GM18498 (cell line): Measurements from ENCODE around the gene TNFRSF19.

Experiments
- ATAC-seq: cut with Tn5 transposase; IDR thresholded peaks from one replicate; pipeline ENCODE4 v1.9.1; 2021; ENCODE audit warnings: mild to moderate bottlenecking, moderate library complexity; ENCODE audit not compliant: unreplicated experiment

The TNFRSF19 gene

GRCh38 chr13:23680845-23681669 lies 110.8 kb downstream of the TNFRSF19 start:
- no peak for ATAC-seq

GRCh38 chr13:23683084-23683483 lies 112.9 kb downstream of the TNFRSF19 start:
- no peak for ATAC-seq

GRCh38 chr13:23684647-23685046 lies 114.4 kb downstream of the TNFRSF19 start:
- no peak for ATAC-seq

- ATAC-seq, result no peak
Observed at GRCh38 chr13:23685416-23685815, 115.2 kb downstream of the TNFRSF19 start.

- ATAC-seq, result no peak
Observed at GRCh38 chr13:23686948-23687347, 116.7 kb downstream of the TNFRSF19 start.

- ATAC-seq, result no peak
Observed at GRCh38 chr13:23687614-23688013, 117.4 kb downstream of the TNFRSF19 start.

GRCh38 chr13:23688336-23688735 lies 118.1 kb downstream of the TNFRSF19 start:
- no peak for ATAC-seq

DNA sequence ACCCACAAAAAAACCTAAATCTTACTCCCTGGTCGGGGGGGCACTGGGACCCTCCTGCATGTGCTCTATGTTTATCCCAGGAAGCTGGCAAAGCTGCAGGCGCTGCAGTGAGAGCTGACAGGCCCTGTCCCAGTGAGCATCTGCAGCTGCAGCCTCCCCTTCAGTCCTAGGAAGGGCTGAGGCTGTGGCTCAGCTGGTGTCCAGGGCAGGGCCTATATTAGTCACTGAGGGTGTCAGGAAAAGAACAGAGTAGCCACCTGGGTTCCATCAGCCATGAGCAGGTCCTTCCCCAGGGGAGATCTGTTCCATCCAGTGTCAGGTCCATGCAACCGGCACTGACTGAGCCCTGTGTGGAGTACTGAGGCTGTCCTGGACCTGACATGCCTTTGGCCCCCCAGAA lies 120.5 kb downstream of the TNFRSF19 start:
- no peak for ATAC-seq

GRCh38 chr13:23692816-23693215 lies 122.6 kb downstream of the TNFRSF19 start:
- ATAC-seq, result no peak

GRCh38 chr13:23695196-23695595 lies 125.0 kb downstream of the TNFRSF19 start:
- no peak for ATAC-seq

- ATAC-seq, result peak; percentile 91
Observed at GRCh38 chr13:23695711-23696464, 125.7 kb downstream of the TNFRSF19 start.

DNA sequence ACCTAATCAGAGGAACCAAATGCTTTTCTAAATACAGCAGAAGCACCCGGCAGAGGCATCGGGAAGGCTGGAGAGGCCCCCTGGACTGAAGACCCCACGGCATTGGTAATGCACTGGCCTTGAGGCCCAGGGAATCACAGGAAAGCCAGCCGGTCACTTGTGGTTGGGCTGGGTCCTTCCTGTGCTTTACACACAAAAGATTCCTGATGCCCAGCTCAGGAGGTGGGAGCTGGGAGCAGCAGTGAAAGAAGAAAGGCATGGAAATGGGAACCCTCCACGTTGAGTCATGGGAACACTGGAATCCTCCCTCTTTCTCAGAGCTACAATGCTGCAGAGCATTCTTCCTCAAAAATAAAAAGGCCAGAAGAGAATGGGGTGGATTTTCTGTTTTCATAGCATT lies 126.4 kb downstream of the TNFRSF19 start:
- no peak for ATAC-seq

DNA sequence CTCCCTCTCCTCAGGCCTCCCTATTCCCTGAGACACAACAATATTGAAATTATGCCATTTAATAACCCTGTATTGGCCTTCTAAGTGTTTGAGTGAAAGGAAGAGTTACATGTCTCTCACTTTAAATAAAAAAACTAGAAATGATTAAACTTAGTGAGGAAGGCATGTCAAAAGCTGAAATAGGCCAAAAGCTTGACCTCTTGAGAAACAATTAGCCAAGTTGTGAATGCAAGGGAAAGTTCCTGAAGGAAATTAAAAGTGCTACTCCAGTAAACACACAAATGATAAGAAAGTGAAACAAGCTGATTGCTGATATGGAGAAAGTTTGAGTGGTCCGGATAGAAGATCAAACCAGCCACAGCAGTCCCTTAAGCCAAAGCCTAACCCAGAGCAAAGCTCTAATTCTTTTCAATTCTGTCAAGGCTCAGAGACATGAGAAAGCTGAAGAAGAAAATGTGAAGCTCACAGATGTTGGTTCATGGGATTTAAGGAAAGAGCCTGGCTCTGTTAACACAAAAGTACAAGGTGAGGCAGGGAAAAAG lies 127.6 kb downstream of the TNFRSF19 start:
- ATAC-seq, result no peak

- ATAC-seq, result no peak
Observed at GRCh38 chr13:23699271-23699670, 129.1 kb downstream of the TNFRSF19 start.

DNA sequence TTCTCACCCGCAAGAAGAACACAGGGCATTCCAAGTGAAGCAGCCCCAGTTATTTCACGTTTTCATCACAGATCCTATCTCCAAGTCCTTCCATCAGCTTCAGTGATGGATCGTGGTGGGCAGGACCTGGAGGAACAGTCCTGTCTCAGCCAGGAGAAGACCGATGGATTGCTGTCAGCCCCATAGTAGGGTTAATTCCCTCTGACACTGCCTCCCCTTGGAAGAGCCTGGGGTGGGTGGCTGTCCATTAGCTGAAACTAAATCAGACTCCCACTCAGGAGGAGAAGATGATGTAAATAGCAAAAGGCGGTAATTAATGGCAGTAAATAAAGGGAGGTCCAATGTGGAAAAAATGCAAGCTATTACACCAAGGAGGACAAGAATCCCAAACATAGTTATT lies 131.0 kb downstream of the TNFRSF19 start:
- no peak for ATAC-seq

GRCh38 chr13:23701636-23702035 lies 131.4 kb downstream of the TNFRSF19 start:
- no peak for ATAC-seq

DNA sequence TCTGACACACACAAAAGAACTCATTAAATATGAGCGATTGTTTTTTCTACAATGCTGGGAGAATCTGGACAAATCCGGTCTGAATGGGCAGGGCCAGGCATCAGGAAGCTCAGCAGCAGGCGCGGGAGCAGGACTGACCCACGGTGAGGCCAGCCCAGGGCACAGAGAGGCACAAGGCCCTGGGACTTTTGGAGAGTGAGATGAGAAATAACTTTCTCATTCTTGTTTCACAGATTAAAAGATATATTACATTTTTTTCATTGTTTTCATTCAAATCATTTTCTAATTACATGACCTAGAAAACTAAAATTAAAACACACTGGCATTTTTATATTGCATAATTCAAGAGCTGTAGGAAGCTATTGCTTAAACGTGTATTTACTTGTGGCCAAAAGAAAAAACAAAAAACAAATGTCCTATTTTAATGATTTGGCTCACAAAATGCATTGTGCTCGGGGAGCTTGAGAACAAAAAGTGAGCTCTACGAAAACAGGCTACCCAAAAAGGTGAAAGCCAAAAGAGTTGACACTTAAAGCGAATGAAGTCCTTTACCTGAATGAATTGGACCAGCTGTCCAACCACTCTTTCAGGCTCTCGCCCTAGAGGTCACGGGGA lies 133.1 kb downstream of the TNFRSF19 start:
- ATAC-seq, result no peak

GRCh38 chr13:23705583-23705982 lies 135.4 kb downstream of the TNFRSF19 start:
- no peak for ATAC-seq

DNA sequence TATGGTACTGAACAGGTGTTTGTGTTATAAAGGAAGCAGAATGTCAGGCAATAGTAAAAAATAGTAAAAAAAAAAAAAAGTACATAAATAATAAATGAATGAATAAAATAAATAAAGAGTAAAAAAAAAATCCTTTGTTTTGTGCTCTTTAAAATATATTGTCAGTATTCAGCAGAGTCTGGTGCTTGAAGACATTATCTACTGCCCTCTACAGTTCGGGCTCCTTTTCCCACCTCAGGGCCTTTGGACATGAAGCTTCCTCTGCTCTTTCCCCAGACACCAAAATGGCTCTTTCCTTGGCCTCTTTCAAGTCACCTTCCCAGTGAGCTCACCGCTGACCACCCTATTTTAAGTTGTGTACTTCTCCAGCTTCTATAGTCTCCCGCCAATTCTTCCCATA lies 137.5 kb downstream of the TNFRSF19 start:
- no peak for ATAC-seq

GRCh38 chr13:23709536-23709935 lies 139.3 kb downstream of the TNFRSF19 start:
- no peak for ATAC-seq

GRCh38 chr13:23710366-23710765 lies 140.2 kb downstream of the TNFRSF19 start:
- ATAC-seq, result no peak
